ENCODE measurements around the gene HRH2. TPM values are rescaled to one million over a fixed set of nuclear protein-coding genes. Genes with fewer than 3 reads are reported as not detected.
"Not testable (repeated sequence)": the region's sequence is repeated elsewhere in the genome, so short reads cannot be mapped to it uniquely, and the experiment has no call there.

The HRH2 gene
- total and polyA plus RNA-seq, 2 experiments from 2014 or later: 12.7 to 23.3 TPM

DNA sequence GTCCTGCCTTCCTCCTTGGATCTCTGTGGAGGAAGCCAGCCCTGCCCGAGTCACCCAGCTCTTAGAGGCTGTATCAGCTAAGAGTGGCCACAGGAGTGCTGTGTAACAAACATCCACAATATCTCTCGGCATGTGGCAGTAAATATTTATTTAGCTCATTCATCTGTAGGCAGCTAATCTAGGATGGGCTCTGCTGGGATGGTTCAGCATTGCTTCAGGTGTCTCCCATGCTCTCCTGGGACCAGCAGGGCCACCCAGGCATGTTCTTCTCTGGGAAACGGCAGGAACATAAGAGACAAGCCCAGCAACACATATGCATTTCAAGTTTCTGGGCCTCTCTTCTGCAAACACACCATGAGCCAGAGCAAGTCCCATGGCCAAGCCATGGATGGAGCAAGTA, 56.1 kb downstream of the HRH2 start:
- H3K27me3 ChIP-seq: no peaks in the 10 kb centered on the region
- DNase-seq (ENCODE audit: low read depth in 1 of 2, low spot score in 1 of 2): no peak
- no peaks in the 10 kb centered on the region for H3K9me3 ChIP-seq (ENCODE audit: low read depth)
- no peak overlapping the region for H3K4me3 ChIP-seq
- H3K27ac ChIP-seq: no peak overlapping the region
- H3K36me3 ChIP-seq: peaks cover 2% of the 10 kb centered on the region
- no peaks in the 10 kb centered on the region for H3K4me1 ChIP-seq (ENCODE audit: low read depth)
- TF ChIP-seq CTCF (IDR thresholded peaks at IDR 0.05; ENCODE audit: low read depth, low read length): no peak

GRCh38 chr5:175714479-175715085, 56.7 kb downstream of the HRH2 start:
- DNase-seq (ENCODE audit: low read depth in 1 of 2, low spot score in 1 of 2): no peak
- Histone ChIP-seq H3K36me3 (no peaks in the 10 kb centered on the region), H3K4me3 (no peak overlapping the region), H3K27me3 (no peaks in the 10 kb centered on the region), H3K9me3 (ENCODE audit: low read depth) (no peaks in the 10 kb centered on the region), H3K27ac (no peak overlapping the region), H3K4me1 (ENCODE audit: low read depth) (no peaks in the 10 kb centered on the region)
- no peak for TF ChIP-seq CTCF (IDR thresholded peaks at IDR 0.05; ENCODE audit: low read depth, low read length)

- Histone ChIP-seq H3K4me3 (no peak overlapping the region), H3K9me3 (ENCODE audit: low read depth) (no peaks in the 10 kb centered on the region), H3K27me3 (no peaks in the 10 kb centered on the region), H3K4me1 (ENCODE audit: low read depth) (no peaks in the 10 kb centered on the region), H3K27ac (no peak overlapping the region), H3K36me3 (no peaks in the 10 kb centered on the region)
- DNase-seq (ENCODE audit: low read depth in 1 of 2, low spot score in 1 of 2): no peak
- TF ChIP-seq CTCF (IDR thresholded peaks at IDR 0.05; ENCODE audit: low read depth, low read length): no peak
Measured at GRCh38 chr5:175715627-175716522, 58.0 kb downstream of the HRH2 start.

- no peak for DNase-seq (ENCODE audit: low read depth in 1 of 2, low spot score in 1 of 2)
- no peak for TF ChIP-seq CTCF (IDR thresholded peaks at IDR 0.05; ENCODE audit: low read depth, low read length)
- Histone ChIP-seq H3K27me3 (no peaks in the 10 kb centered on the region), H3K36me3 (no peaks in the 10 kb centered on the region), H3K4me3 (no peak overlapping the region), H3K4me1 (ENCODE audit: low read depth) (no peaks in the 10 kb centered on the region), H3K27ac (no peak overlapping the region), H3K9me3 (ENCODE audit: low read depth) (no peaks in the 10 kb centered on the region)
Measured at GRCh38 chr5:175717837-175718236, 60.0 kb downstream of the HRH2 start.

DNA sequence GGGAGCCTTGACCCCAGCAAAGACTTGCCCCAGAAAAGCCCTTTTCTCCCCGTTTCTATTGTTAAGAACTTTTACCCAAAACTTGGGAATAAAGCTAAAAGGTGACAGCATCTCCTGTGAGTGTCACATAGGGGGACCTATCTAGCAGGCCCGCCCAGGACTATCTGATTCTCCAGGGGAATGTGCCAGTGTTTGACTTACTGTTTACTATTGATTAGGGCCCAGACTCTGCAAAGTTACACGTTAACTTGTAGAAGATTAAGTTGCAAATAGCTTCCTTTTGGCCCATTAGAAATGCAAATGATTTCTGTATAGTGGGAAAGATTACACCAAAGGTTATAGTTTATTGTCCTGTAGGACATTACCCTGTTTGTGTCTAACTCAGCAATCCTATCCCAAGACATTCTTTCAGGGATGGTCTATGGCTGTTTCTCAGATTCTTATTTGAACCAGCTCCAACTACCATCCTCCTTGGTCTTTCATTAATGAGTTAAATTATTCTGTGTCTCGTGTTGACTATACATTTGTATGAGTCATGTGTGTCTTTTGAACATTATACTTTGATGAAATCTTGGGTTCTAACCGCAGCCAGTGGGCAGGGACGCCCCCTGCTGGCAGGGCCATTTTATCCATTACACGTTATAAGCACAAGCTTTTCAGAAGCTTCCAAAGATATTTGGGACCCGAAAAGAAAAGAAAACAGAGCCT, 60.7 kb downstream of the HRH2 start:
- Histone ChIP-seq H3K27me3 (no peaks in the 10 kb centered on the region), H3K36me3 (no peaks in the 10 kb centered on the region), H3K27ac (no peak overlapping the region), H3K4me3 (no peak overlapping the region), H3K9me3 (ENCODE audit: low read depth) (no peaks in the 10 kb centered on the region), H3K4me1 (ENCODE audit: low read depth) (no peaks in the 10 kb centered on the region)
- peak; percentile 43 to 68 for DNase-seq (ENCODE audit: low read depth in 1 of 2, low spot score in 1 of 2)
- TF ChIP-seq CTCF (IDR thresholded peaks at IDR 0.05; ENCODE audit: low read depth, low read length): peak; percentile 48

GRCh38 chr5:175719109-175719432, 61.2 kb downstream of the HRH2 start:
- DNase-seq (ENCODE audit: low read depth in 1 of 2, low spot score in 1 of 2); H3K36me3 ChIP-seq; H3K4me3 ChIP-seq; H3K9me3 ChIP-seq (ENCODE audit: low read depth); H3K27ac ChIP-seq; H3K4me1 ChIP-seq (ENCODE audit: low read depth); H3K27me3 ChIP-seq: not testable (repeated sequence)
